ENCODE results near the gene CHCHD2. TPM values are rescaled to one million over a fixed set of nuclear protein-coding genes. Genes with fewer than 3 reads are reported as not detected.
"Not testable (repeated sequence)": the region's sequence is repeated elsewhere in the genome, so short reads cannot be mapped to it uniquely, and the experiment has no call there.

CHCHD2 gene
- total and polyA plus RNA-seq, 2 of the 13 experiments (the other 11 are each of a cell fraction or from before 2014, with no cell fraction given): 330 to 572 TPM

GRCh38 chr7:56112244-56112643 is 6.0 kb upstream of the CHCHD2 start:
- H3K4me3 ChIP-seq (replicated peaks in 1 of 3; ENCODE audit: insufficient read depth in 1 of 3, low read depth in 2 of 3, low read length in 3 of 3); POLR2A ChIA-PET; BruUV-seq (replicated peaks); H3K27me3 ChIP-seq (ENCODE audit: control insufficient read depth in 1 of 2, insufficient read depth in 2 of 2, low read length in 2 of 2); DNase-seq (ENCODE audit: low spot score); H3K4me1 ChIP-seq (ENCODE audit: insufficient read depth, low read length); intact Hi-C loops (cut with micrococcal nuclease; ENCODE audit: unreplicated experiment); FAIRE-seq; H3K79me2 ChIP-seq (ENCODE audit: insufficient read depth, low read length); H3K27ac ChIP-seq (ENCODE audit: extremely low read length, insufficient read depth, low read length); ATAC-seq; H4K20me1 ChIP-seq (ENCODE audit: insufficient read depth, low read length); CTCF ChIA-PET (ENCODE audit: low intra/inter-chr PET ratio, low total read pairs); H2AFZ ChIP-seq (ENCODE audit: low read length); H3K9me3 ChIP-seq (ENCODE audit: low read length); H3K4me2 ChIP-seq (ENCODE audit: low read depth, low read length); H3K9ac ChIP-seq (ENCODE audit: insufficient read depth, low read depth, low read length); H3K36me3 ChIP-seq (replicated peaks in 1 of 2; ENCODE audit: control insufficient read depth in 1 of 2, insufficient read depth in 2 of 2, low read length in 2 of 2); in situ Hi-C loops (cut with HindIII; ENCODE audit: extremely low pct_ligation_motif_present, low pct_unique_long_range_greater_than_20kb): not testable (repeated sequence)
- TF ChIP-seq ZNF121 (CRISPR knock-in tag; IDR thresholded peaks at IDR 0.05): peak; percentile 50; the same call in 1 of the 2 replicates
- 52% methylated on average over 3 of the region's 3 CpGs for WGBS (ENCODE audit: low lambda C conversion rate)

- Histone ChIP-seq H3K27me3 (ENCODE audit: control insufficient read depth in 1 of 2, insufficient read depth in 2 of 2, low read length in 2 of 2) (no peaks in the 10 kb centered on the region; a peak in 1 of 5 replicates), H3K4me1 (ENCODE audit: insufficient read depth, low read length) (no peaks in the 10 kb centered on the region), H3K9me3 (ENCODE audit: low read length) (peaks cover 6% of the 10 kb centered on the region; the same call in 1 of the 2 replicates), H3K79me2 (ENCODE audit: insufficient read depth, low read length) (peaks cover 7% of the 10 kb centered on the region), H3K4me3 (replicated peaks in 1 of 3; ENCODE audit: insufficient read depth in 1 of 3, low read depth in 2 of 3, low read length in 3 of 3) (no peak overlapping the region), H3K27ac (ENCODE audit: extremely low read length, insufficient read depth, low read length) (no peak overlapping the region), H2AFZ (ENCODE audit: low read length) (no peak overlapping the region), H3K9ac (ENCODE audit: insufficient read depth, low read depth, low read length) (no peak overlapping the region), H3K4me2 (ENCODE audit: low read depth, low read length) (no peak overlapping the region), H4K20me1 (ENCODE audit: insufficient read depth, low read length) (no peaks in the 10 kb centered on the region), H3K36me3 (replicated peaks in 1 of 2; ENCODE audit: control insufficient read depth in 1 of 2, insufficient read depth in 2 of 2, low read length in 2 of 2) (no peaks in the 10 kb centered on the region)
- BruUV-seq (replicated peaks): no TSS peak
- intact Hi-C loops (cut with micrococcal nuclease; ENCODE audit: unreplicated experiment) (no loop called here), in situ Hi-C loops (cut with HindIII; ENCODE audit: extremely low pct_ligation_motif_present, low pct_unique_long_range_greater_than_20kb) (no loop called here)
- TF ChIP-seq ZSCAN31 (CRISPR knock-in tag; IDR thresholded peaks at IDR 0.05; ENCODE audit: low read depth): no peak
- no peak for TF ChIP-seq JUNB (CRISPR knock-in tag; IDR thresholded peaks at IDR 0.05; ENCODE audit: borderline replicate concordance)
- TF ChIP-seq KLF16 (CRISPR knock-in tag; IDR thresholded peaks at IDR 0.05): no peak
- TF ChIP-seq, protein P1, sequence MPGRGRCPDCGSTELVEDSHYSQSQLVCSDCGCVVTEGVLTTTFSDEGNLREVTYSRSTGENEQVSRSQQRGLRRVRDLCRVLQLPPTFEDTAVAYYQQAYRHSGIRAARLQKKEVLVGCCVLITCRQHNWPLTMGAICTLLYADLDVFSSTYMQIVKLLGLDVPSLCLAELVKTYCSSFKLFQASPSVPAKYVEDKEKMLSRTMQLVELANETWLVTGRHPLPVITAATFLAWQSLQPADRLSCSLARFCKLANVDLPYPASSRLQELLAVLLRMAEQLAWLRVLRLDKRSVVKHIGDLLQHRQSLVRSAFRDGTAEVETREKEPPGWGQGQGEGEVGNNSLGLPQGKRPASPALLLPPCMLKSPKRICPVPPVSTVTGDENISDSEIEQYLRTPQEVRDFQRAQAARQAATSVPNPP (CRISPR knock-in tag; IDR thresholded peaks at IDR 0.05): no peak
- TF ChIP-seq NR1H2 (CRISPR knock-in tag; IDR thresholded peaks at IDR 0.05; ENCODE audit: borderline replicate concordance, low read depth): no peak
- no peak for TF ChIP-seq NR3C1 (CRISPR knock-in tag; IDR thresholded peaks at IDR 0.05)
- FAIRE-seq (no peak), ATAC-seq (no peak), DNase-seq (ENCODE audit: low spot score) (no peak)
- POLR2A ChIA-PET: no interaction called here
- 100% methylated on average over 1 of the region's 1 CpG for WGBS (ENCODE audit: low lambda C conversion rate)
- CTCF ChIA-PET (ENCODE audit: low intra/inter-chr PET ratio, low total read pairs): no interaction called here
These were observed 4.3 kb upstream of the CHCHD2 start for GRCh38 chr7:56110611-56111010.

Measured in HepG2 (cell line).